ENCODE results near the gene CDH4. TPM values are rescaled to one million over a fixed set of nuclear protein-coding genes. Genes with fewer than 3 reads are reported as not detected.
A peak's percentile ranks its signal among the peaks of the same experiment; 100 is the strongest.

Gene CDH4
- total RNA-seq, 1 experiment from 2014 or later = 5.3 TPM

- DNase-seq (ENCODE audit: low spot score) (no peak), ATAC-seq (no peak)
- Mint-ChIP-seq H3K36me3 (peaks cover 15% of the 10 kb centered on the region), H3K27me3 (ENCODE audit: low read depth) (peaks cover 22% of the 10 kb centered on the region), H3K9me3 (peaks cover 22% of the 10 kb centered on the region), H3K27ac (no peak overlapping the region), H3K4me1 (no peaks in the 10 kb centered on the region), H3K4me3 (no peak overlapping the region)
- CTCF ChIA-PET = no interaction called here
- POLR2A ChIA-PET = no interaction called here
- TF ChIP-seq ZMAT4 (CRISPR knock-in tag; IDR thresholded peaks at IDR 0.05) = no peak
- no peak for TF ChIP-seq SP1 (CRISPR knock-in tag; conservative IDR thresholded peaks at IDR 0.05)
- no peak for TF ChIP-seq HMGXB4 (CRISPR knock-in tag; IDR thresholded peaks at IDR 0.05)
- TF ChIP-seq, protein P1, sequence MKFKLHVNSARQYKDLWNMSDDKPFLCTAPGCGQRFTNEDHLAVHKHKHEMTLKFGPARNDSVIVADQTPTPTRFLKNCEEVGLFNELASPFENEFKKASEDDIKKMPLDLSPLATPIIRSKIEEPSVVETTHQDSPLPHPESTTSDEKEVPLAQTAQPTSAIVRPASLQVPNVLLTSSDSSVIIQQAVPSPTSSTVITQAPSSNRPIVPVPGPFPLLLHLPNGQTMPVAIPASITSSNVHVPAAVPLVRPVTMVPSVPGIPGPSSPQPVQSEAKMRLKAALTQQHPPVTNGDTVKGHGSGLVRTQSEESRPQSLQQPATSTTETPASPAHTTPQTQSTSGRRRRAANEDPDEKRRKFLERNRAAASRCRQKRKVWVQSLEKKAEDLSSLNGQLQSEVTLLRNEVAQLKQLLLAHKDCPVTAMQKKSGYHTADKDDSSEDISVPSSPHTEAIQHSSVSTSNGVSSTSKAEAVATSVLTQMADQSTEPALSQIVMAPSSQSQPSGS (CRISPR knock-in tag; IDR thresholded peaks at IDR 0.05; ENCODE audit: borderline replicate concordance, low read depth) = no peak
- TF ChIP-seq NR2C2 (CRISPR knock-in tag; IDR thresholded peaks at IDR 0.05) = no peak
- no peak for TF ChIP-seq USF2 (CRISPR knock-in tag; IDR thresholded peaks at IDR 0.05)
- no peak for TF ChIP-seq JAZF1 (CRISPR knock-in tag; IDR thresholded peaks at IDR 0.05)
- TF ChIP-seq, protein P2, sequence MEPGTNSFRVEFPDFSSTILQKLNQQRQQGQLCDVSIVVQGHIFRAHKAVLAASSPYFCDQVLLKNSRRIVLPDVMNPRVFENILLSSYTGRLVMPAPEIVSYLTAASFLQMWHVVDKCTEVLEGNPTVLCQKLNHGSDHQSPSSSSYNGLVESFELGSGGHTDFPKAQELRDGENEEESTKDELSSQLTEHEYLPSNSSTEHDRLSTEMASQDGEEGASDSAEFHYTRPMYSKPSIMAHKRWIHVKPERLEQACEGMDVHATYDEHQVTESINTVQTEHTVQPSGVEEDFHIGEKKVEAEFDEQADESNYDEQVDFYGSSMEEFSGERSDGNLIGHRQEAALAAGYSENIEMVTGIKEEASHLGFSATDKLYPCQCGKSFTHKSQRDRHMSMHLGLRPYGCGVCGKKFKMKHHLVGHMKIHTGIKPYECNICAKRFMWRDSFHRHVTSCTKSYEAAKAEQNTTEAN (CRISPR knock-in tag; IDR thresholded peaks at IDR 0.05) = no peak
- TF ChIP-seq NR1H2 (CRISPR knock-in tag; IDR thresholded peaks at IDR 0.05) = no peak
Measured at GRCh38 chr20:61278296-61278695, 26.2 kb downstream of the CDH4 start.

- peaks cover 12% of the 10 kb centered on the region for H3K36me3 Mint-ChIP-seq
- peaks cover 21% of the 10 kb centered on the region for H3K9me3 Mint-ChIP-seq
- no peak; the same call in 1 of the 2 replicates for ATAC-seq
- DNase-seq (ENCODE audit: low spot score) = no peak
- no peaks in the 10 kb centered on the region for H3K4me1 Mint-ChIP-seq
- POLR2A ChIA-PET = no interaction called here
- CTCF ChIA-PET = no interaction called here
- no peak overlapping the region for H3K27ac Mint-ChIP-seq
- TF ChIP-seq, protein P3, sequence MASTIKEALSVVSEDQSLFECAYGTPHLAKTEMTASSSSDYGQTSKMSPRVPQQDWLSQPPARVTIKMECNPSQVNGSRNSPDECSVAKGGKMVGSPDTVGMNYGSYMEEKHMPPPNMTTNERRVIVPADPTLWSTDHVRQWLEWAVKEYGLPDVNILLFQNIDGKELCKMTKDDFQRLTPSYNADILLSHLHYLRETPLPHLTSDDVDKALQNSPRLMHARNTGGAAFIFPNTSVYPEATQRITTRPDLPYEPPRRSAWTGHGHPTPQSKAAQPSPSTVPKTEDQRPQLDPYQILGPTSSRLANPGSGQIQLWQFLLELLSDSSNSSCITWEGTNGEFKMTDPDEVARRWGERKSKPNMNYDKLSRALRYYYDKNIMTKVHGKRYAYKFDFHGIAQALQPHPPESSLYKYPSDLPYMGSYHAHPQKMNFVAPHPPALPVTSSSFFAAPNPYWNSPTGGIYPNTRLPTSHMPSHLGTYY (CRISPR knock-in tag; IDR thresholded peaks at IDR 0.05) = no peak
- TF ChIP-seq PRDM15 (CRISPR knock-in tag; IDR thresholded peaks at IDR 0.05) = 0 out of 2 replicates have a peak, but pooled peaks have one; percentile 11
- H3K27me3 Mint-ChIP-seq (ENCODE audit: low read depth) = peaks cover 22% of the 10 kb centered on the region
- no peak overlapping the region for H3K4me3 Mint-ChIP-seq
Measured at GRCh38 chr20:61279621-61280150, 27.6 kb downstream of the CDH4 start.
